CD1c-positive myeloid dendritic cell (primary cell): ENCODE measurements around the gene ATAT1.
"Not testable (repeated sequence)": the region's sequence is repeated elsewhere in the genome, so short reads cannot be mapped to it uniquely, and the experiment has no call there.

Source experiments
- DNase-seq: peaks from one replicate; pipeline ENCODE4 v3.0.0-alpha.2; 2016; ENCODE audit errors: extremely low spot score

Gene ATAT1

GRCh38 chr6:30651143-30651542, 24.5 kb downstream of the ATAT1 start:
- no peak for DNase-seq

GRCh38 chr6:30654798-30655742, 28.4 kb downstream of the ATAT1 start:
- DNase-seq = no peak

- no peak for DNase-seq
Measured at GRCh38 chr6:30655743-30656094, 29.0 kb downstream of the ATAT1 start.

- DNase-seq = peak; percentile 73
Measured at GRCh38 chr6:30656513-30656912, 29.8 kb downstream of the ATAT1 start.

- DNase-seq = no peak
Measured at GRCh38 chr6:30657454-30657853, 30.8 kb downstream of the ATAT1 start.

- not testable (repeated sequence) for DNase-seq
Measured at GRCh38 chr6:30657922-30658321, 31.2 kb downstream of the ATAT1 start.

- no peak for DNase-seq
Measured at GRCh38 chr6:30664994-30665767, 38.5 kb downstream of the ATAT1 start.

- peak; percentile 53 for DNase-seq
Measured at GRCh38 chr6:30666300-30666699, 39.6 kb downstream of the ATAT1 start.

GRCh38 chr6:30670760-30671527, 44.3 kb downstream of the ATAT1 start:
- no peak for DNase-seq

- DNase-seq = peak; percentile 96
Measured at GRCh38 chr6:30672445-30673253, 46.0 kb downstream of the ATAT1 start, which contains the start of gene DHX16. Gene DHX16, minus strand, starts transcription at chr6:30673006. Its CDS starts 165 bp downstream, at chr6:30672841.

GRCh38 chr6:30676660-30677285, 50.1 kb downstream of the ATAT1 start:
- no peak for DNase-seq

GRCh38 chr6:30678964-30679726, 52.5 kb downstream of the ATAT1 start:
- peak; percentile 91 for DNase-seq

- DNase-seq = no peak
Measured at GRCh38 chr6:30679765-30680535, 53.3 kb downstream of the ATAT1 start.

GRCh38 chr6:30681766-30682142, 55.1 kb downstream of the ATAT1 start:
- DNase-seq = no peak

GRCh38 chr6:30682143-30683117, 55.8 kb downstream of the ATAT1 start:
- DNase-seq = peak; percentile 83

- peak; percentile 35 for DNase-seq
Measured at GRCh38 chr6:30683183-30683979, 56.7 kb downstream of the ATAT1 start.

GRCh38 chr6:30683980-30684338, 57.3 kb downstream of the ATAT1 start:
- DNase-seq = no peak
